Activated CD4-positive, alpha-beta T cell treated with anti-CD3 and anti-CD28 coated beads, Interleukin-2, amount 50 U/mL, for 1 hour (primary cell): Measurements from ENCODE around the gene TSPAN17.
"Not testable (repeated sequence)": the region's sequence is repeated elsewhere in the genome, so short reads cannot be mapped to it uniquely, and the experiment has no call there.

Experiments used
- DNase-seq: peaks from one replicate; pipeline ENCODE4 v3.0.0-alpha.2; 2020

The TSPAN17 gene

DNA sequence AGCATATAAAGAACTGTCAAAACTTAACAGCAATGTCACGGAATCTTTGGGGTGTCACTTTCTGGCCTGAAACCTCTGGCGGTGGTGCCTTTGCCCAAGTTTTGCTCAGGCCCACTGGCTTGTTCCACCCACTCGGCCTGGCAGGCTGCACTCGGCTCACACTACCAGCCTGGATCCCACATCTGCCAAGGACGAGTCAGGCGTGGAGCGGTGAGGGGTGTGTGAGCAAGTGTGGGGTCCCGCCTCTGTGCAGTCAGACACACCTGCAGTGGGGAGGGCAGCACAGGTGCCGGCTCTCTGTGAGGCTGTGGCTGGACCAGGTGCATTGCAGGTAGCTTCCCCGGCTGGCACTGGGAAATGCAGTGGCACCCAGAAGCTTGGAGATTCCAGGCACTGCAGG, 40.0 kb downstream of the TSPAN17 start:
- DNase-seq = no peak

DNA sequence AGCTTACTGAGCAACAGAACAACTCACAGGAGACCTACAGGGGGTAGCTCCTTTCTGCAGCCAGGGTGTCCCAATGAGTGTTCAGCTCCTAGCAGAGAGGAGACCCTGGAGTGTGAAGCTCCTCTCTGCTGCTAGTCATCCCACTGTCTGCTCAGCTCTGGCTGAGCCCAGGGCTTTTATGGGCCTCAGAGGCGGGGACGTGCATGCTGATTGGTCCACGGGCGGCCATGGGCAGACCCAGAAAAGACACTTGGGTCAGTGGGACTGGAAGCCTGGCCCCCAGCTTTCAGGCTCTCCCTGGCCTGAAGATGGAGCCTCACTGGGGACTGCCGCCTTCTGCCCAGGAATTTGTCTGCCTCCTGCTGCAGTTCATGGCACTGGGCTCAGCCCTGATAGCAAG, 40.6 kb downstream of the TSPAN17 start:
- DNase-seq = no peak

DNA sequence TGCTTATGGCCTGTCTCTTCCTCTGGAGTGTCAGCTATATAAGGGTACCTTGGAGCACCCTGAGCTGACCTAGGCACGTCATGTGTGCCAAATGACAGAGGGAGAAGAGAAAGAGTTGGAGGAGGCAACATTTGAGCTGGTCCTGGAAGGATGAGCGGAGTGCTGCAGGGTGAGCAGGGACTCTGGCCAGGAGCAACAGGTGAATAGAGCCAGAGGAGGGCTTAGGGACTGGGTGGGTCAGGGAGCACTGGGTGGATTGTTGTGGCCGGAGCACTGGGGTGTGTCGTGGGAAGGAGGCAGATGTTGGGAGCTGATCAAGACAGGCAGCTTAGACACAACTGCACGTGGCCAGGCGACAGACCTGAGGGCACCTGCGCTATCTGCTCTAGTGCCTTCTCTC, 43.6 kb downstream of the TSPAN17 start:
- no peak for DNase-seq

DNA sequence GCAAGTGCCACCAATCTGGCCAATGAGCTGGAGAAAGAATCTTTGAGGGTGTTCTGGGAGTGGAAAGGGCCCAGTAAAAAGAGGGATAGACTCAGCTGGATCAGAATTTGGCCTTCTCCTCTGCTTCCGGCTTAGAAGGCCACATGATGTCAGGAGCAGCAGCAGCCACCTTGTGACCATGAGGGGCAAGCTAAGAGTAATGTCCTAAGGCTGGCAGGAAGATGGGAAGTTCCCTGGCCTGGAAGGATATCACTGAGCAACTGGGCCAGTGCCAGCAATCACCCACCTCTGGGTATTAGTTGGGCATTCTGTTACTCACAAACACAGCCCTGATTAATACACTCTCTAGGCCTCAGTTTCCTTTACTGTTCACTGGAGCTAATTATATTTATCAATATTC, 44.2 kb downstream of the TSPAN17 start:
- DNase-seq = no peak

DNA sequence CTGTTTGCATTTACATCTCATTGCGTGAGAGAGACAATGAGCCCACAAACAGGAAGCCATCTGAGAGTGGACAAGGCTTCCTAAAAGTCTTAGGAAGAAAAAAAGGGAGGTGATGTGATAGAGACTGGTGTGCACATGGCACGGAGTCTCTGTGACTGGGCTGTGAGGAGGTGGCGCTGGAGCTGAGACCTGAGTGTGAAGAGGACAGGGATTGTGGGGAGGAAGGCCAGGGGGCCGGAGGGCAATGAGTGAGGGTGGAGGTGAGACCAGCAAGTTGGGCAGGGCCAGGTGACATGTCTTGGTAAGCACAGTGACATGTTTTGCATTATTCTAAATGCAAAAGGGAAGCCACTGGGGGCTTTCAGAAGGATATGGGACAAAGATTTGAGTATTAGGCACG, 45.0 kb downstream of the TSPAN17 start:
- no peak for DNase-seq

DNA sequence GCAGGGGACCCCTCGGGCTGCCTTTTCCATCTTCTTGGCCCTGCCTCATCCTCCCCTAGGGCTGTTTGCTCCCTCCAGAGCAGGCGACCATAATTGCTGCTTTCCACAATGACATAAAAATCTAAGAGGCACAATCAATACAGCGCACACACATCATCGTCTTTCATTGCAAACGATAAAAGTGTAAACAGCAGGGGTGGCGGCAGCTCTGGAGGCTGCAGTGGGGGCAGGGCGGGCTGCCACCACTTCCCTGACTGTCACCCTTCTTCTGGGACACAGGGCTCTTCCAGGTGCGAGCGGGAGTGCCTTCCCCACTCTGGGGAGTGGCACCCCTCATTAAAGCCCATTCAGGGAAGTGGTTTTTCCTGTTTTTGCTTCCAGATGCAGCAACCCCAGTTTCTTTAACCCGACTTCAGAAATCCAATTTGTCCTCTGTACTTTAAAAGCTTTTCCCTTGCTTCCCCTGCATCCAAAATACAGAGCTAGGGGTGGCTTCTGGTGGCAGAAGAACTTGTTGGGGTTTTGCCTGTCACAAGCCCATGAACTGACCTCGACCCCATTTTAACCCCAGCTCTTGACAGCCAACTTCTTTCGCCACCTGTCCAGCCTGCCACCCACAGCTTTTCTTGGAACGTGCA, 45.7 kb downstream of the TSPAN17 start:
- no peak for DNase-seq

DNA sequence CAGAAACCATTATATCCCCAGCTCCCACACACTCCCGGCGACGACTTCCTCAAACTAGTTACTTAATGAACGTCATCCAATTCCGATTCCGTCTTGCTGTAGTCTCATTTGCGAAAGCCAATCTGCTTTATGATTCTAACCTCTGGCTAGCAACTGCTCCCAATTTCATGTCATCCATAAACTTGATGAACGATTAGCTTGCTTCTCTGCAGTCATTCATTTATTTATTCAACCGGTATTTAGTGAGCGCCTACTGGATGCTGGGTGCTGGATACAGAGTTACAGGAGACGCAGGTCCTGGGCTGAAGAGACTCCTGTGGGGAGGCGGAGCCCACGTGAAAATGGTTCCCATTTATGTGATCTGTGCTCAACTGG, 46.2 kb downstream of the TSPAN17 start:
- DNase-seq = no peak

DNA sequence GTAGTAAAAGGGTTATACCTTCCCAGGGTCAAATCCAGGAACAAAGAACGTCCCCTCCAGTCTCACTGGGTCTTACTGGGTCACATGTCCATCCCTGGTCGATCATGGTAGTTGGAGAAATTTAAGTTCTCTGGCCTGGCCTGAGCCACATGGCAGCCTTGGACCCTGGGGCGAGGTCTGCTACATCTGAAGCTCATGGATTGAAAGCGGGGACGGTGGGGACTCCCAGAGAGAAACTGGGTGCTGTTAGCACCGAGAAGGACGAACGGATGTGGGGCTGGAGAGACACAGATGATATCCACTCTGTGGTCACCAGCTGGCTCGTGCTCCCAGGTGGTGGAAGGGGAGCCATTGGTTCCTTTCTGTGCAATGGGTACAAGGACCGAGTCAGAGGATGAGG, 46.9 kb downstream of the TSPAN17 start:
- no peak for DNase-seq

DNA sequence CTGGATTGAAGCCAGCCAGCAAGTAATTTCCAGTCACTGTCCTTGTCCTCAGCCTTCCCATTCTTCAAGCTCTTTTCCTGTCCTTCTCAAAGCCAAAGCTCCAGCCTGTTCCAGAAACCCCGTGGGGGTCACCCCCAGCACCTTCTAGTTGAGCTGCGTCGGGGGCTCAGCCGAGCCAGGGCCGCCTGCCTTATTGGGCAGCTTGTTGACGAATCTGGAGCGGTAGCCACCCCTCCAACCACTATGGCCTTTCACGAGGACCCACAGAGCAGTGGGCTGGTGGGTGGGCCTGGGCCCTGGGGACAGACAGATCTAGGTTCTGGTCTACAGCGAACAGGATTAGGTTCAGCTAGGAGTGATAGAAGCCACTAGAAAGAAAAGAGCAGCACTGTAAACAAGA, 47.3 kb downstream of the TSPAN17 start:
- DNase-seq = no peak

DNA sequence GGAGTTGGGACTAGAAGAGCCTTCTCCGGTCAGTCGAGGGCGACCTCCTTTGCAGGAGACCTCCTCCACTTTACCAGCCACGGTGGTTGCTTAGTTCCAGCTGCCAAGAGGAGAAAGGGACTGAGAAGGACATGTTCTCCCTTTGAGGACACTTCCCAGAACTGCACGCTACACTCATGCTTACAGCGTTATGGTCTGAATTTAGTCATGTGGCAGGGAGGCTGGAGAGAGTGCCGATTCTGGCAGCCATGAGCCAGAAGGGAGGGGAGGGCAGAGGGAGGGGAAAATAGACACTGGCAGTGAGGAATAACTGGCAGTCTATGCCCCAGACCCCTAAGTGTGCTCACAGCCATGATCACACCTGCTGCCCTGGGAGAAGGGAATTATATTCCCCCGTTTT, 47.8 kb downstream of the TSPAN17 start:
- DNase-seq = no peak

DNA sequence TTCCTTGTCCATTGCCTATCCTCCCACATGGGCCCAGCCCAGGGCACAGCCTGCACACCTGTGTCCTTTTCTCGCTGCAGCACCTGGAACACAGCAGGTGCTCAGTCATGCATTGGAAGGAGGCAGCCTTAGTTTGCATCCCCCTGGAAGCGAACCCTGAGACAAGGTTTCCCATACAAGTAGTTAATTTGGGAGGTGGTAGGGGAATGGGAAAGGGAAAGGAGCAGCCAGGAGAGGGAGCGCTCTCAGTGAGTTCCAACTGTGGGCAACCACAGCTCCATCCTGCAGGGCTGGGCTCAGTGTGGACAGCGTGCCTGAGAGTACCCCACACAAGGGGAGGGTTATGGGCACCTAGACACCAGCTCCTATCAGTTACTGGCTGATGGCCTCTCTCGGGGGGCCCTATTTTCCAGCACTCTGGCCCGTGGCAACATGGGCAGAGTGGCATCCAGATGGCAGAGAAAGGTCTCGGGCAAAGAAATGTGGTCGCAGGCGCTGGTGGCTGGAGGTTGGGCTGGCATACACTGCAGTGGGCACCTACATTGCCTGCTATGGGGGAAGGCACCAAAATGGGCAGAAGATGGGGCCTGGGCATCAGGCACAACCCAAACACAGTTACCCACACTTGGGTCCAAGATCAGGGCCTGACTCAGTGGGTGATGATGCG, 50.1 kb downstream of the TSPAN17 start:
- no peak for DNase-seq

DNA sequence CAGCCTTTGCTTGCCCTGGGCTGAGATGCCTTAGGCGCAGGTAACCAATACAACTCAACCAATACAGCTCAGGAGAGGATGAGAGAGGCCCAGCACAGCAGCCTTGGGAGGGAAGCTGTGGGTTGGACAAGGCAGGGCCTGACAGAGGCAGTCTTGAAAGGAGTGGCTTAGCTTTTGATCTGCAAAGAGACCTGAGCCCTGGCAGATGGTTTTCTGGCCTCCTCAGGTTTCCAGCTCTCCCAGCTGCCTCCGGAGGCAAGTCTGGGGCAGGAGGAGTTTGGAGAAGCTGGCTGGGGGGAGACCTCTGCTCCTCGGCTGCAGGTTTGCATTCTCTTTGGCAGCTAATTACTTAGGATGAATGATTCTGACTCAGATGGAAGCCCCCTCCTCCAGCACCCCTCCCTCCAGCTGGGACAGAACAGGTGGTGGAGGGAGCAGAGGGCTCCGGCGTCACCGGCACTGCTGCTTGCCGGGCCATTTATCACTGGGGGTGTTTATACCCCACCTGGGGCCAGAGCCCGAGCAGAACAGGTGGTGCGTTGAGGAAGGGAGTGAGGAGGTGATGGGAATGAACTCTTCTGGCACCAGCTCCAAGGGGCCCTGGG, 50.8 kb downstream of the TSPAN17 start:
- no peak for DNase-seq

DNA sequence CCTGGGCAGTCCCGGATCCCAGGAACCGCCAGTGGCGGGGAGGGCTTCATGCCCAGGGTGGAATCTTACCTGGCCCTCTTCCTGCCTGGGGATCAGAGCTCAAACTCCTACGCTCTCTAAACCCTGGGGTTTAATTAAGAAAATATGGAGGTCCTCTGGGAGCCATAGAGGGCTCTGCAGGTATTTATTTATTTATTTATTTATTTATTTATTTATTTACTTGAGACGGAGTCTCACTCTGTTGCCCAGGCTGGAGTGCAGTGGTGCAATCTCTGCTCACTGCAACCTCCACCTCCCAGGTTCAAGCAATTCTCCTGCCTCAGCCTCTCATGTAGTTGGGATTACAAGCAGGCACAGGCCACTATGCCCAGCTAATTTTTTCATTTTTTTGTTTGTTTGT, 52.2 kb downstream of the TSPAN17 start:
- DNase-seq = not testable (repeated sequence)

DNA sequence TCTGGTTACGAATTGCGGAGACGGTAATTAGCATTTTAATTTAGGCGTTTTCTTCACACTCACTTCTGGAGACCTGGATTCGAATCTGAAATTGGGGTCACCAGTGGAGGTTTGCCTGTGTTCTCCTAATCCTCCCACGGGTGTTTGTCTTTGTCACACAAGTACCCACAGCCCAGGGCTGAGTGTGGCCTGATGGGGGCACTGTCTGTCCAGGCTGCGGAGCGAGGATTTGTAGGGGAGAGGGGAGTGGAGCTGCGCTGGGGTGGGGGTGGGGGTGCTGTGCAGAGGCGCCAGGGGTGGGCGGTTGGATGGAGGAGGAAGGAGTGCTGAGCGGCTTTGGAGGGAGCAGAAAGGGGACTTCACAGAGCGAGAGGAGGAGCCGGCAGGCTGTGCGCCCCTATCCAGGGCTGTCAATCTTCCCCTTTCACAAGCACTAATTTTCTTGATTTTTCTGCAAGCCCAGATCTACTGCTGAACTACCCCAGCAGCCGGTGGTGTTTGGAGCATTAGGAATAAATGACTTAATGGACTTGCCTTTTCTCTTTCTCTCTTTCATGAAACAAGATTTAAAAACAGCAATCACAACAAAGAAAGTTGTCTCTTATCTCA, 53.1 kb downstream of the TSPAN17 start:
- DNase-seq = no peak

DNA sequence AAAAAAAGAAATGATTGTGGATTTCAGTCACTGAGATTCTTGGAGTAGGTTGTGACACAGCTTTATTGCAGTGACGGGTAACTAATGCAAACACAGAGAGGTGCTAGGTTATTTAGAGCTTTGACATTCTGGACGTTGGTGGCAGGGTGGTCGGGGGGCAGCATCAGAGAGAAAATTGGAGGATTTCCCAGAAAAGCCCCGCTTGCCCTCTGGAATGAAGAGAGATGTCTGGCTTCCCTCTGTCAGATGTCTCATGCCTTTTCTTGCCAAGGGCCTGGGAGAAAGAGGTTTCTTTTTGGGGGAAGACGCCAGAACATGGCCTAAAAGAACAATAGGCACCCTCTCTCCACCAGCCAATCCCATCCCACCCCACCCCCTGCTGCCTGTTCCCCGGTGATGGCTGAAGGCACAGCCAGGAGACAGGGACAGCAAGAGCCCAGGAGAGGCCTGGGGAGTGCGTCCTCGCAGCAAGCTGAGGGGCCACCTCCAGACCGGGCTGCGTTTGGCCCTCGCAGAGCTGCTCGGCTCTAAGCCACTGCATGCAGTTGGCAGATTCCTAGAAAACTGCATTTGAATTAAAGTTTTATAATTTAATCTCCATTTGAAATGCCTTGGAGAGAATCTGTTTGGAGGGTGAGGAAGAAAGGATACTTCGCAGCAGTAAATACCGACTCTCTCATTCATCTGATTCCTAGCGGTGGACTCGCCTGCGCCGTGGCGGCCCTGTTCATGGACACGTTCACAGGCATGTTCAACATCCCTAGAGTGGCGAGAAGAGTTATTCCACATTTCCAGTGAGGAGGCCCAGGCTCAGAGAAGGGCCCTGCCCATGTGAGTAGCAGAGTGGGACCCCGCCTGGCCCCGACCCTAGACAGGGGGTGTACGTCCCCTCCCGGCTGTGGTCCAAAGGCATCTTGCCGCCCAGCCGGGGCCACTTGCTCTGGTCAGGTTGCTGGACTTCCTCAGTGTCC, 55.7 kb downstream of the TSPAN17 start:
- no peak for DNase-seq

DNA sequence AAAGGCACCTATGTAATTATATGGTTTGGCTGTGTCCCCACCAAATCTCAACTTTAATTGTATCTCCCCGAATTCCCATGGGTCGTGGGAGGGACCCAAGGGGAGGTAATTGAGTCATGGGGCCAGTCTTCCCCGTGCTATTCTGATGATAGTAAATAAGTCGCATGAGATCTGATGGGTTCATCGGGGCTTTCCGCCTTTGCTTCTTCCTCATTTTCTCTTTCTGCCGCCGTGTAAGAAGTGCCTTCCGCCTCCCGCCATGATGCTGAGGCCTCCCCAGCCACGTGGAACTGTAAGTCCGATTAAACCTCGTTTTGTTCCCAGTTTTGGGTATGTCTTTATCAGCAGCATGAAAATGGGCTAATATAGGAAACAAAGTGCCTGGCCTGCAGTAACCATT, 56.6 kb downstream of the TSPAN17 start:
- no peak for DNase-seq

DNA sequence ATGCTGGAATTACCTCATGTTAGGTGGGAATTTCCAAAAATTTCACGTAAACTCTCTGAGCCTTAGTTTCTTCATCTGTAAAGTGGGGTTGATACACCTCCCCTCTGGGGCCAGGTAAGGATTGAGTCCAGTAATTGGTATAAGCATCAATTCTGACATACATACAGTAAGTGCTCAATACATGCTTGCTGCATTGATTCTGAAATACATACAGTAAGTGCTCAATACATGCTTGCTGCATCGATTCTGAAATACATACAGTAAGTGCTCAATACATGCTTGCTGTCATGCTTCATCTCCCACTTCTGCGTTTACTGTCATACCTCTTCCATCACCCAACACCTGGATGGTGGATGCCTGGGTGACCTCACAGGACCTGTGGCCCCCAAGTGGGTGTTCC, 57.1 kb downstream of the TSPAN17 start:
- no peak for DNase-seq

DNA sequence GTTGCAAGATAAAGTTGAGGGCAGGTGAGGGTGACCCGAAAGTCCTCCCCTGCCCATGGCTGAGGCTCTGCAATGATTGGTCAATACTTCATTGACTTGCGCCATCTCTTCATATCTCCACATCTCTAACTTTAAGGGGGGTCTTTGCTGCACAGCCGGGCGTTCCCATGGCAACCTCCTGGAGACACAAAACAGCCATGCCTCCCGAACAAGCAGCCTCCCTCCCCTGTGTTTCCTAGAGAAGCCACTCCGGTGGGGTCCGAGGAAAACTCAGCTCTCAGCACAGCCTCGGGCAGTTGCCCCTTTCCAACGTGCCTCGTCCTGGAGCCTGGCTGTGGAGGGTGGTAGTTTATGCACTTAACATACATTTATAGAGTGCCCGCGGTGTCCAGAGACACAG, 57.5 kb downstream of the TSPAN17 start:
- DNase-seq = no peak
